Suppressor macrophage treated with lipopolysaccharide for 1 hour (primary cell): ENCODE results near the gene ADAM17.
A peak's percentile ranks its signal among the peaks of the same experiment; 100 is the strongest.

Experiments
- DNase-seq, 3 donors: peaks; one replicate each; pipeline ENCODE4 v3.0.0-alpha.2; 2020 to 2022

ADAM17 gene

DNA sequence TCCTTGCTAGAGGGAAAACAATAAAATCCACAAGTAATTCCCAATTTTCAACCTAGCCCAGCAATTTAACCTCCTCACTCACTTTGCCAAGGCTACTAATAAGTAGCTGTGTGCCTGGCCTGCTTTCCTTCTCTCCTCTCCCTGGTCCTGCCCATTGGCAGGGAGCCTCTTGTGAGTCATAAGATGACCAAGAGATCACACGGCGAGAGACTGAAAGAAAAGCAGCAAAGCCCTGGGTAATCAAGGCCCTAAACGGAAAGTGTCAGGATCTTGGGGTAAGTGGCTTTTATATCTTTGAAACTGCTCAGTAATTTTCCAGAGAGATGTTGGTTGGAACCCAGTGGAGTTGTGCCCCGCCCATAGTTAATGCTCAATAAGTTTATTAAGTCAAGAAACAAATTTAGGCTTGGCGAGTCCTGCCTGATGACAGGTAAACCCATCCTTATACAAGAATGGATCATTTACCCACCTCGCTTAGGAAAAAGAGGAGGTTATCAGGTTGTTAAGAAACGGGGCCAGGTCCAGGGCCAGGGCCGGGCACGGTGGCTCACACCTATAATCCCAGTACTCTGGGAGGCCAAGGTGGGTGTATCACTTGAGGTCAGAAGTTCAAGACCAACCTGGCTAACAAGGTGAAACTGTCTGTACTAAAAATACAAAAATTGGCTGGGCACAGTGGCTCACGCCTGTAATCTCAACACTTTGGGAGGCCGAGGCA, 10.0 kb upstream of the ADAM17 start:
- DNase-seq, result peak; percentile 87 to 89 (median 87)

DNA sequence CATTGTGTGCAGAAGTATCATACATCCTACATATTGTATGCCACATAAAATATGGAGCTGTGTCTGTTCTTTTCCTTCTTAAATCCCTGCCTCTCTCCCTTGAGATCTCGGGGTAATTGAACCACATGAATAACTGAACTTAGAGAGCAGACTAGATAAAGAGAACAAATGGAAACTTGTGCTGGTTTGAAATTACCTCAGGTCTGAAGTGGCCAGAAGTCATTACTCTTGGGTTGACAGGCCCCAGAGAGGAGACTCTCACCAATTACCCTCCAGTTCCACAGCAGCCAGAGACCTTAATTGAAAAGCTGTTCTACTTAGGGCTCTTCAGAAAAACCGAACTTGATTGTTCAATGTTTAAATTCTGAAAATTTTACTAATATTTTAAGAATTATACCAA, 5.0 kb upstream of the ADAM17 start:
- DNase-seq, result no peak

DNA sequence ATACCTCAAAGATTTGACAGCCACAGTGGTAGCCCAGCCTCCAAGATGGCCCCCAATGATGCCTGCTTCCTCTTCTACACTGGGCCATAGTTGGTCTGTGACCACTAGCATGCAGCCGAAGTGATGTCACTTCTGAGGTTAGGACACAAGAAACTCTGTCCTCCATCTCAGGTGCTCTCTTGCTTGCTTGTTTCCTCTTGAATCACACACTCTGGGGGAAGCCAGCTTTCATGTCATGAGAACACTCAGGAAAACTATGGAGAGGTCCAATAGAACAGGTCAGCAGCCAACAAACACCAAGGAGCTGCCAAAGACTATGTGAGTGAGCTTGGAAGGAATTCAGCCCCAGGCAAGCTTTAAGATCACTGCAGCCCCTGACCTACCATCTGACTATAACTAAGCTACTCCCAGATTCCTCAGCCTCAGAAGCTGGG, 3.3 kb upstream of the ADAM17 start:
- no peak for DNase-seq

DNA sequence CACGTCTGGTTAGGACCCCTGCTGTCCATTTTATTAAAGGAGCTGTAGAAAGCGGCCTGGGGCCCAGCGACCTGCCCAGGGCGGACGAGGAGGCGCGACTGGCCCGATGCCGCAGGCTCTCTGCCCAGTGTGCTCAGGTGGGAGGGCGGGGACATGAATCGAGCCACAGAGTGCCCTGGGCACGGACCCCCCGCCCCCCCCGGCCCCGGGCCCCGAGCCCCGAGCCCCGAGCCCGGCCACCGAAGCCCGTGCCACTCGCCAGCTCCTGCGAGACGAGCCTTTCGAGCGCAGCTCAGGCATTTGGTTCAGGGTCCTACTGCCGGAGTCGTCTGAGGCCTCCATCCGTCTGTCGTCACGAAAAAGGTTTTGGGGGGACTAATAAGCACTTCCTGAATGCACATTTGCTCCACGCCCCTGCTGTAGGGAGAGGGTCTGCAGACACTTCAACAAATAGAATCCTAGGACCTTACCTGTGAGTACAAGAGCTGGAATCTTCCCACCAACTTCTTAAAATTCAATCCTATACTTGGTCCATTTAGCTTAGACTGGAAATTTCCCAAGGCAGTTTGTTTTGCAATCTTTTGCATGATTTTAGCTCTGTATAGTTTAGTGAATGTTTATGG, 602 bp upstream of the ADAM17 start:
- DNase-seq, result peak in 1 of 3 donors; percentile 47

DNA sequence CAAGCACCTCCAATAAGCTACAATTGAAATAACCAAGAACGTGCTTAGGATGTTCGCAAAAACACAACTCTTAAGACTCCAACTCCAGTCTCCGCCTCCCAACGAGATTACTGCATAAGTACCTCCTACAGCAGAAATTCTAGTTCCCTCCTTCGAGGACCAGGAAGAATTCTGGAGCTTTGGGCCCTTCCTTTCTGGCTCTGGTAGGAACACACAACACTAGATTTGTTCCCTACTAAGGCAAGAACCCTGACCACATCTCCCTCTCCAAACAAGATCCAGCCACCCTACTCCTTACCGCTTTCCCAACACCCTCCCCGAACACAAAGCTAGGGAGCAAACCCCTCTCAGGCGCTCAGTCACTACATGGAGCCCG, 721 bp downstream of the ADAM17 start:
- DNase-seq, result peak; percentile 88 to 93 (median 90)

DNA sequence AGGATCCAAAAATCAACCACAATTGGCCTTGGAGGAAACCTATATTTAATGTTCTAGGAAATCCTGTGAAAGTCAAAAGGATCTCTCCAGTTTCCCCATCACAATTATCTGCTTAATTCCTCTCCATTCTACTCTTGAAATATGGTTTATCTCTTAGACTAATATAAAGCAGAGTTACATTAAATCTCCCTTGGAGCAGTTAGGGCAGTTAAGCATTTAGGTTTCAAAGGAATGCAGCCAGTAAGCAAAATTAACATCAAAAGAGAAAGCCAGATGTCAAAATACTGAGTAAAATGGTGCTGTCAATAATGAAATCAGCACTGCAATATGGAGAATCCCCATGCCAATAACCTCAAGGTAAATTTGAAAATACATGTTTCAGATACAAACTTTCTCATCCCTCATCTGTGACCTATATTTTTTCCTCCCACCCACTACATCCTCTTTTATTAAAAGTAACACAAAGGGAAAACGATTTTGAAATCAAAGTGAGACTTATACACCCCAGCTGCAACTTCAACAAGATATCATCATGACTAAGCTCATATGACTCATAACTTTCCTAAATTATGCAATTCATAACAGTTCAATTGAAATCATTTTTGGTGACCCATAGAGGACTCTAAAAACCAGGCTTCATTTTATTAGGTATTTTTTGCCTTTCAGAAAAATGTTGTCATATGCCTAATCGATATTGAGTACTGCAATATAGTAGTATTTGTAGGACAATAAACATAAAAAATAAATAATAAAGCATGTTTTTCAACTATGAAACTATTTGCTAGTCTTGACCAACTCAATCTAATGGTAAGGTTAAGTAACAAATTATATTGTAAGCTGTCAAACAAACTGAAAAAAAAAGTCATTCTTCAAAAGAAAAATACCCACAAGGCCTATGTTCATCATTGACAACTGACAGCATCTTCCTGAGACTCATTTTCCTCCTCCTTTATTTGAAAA, 3.1 kb downstream of the ADAM17 start:
- peak; percentile 80 to 100 (median 99) for DNase-seq

DNA sequence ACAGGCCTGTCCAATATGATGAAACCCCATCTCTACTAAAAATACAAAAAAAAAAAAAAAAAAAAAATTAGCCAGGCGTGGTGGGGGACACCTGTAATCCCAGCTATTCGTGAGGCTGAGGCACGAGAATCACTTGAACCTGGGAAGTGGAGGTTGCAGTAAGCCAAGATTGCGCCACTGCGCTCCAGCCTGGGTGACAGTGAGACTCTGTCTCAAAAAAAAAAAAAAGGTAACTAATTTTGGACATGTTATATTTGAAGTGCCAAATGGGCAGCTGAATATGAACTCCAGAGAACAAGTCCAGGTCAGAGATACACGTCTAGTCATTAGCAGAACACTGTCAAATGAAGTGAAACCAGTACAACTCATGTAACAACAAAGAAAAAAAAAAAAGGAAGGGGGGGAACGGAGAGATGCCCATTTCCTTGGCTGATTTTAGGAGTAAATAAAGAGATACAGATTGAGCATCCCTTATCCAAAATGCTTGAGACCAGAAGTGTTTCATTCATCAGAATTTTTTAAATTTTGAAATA, 4.7 kb downstream of the ADAM17 start:
- DNase-seq, result peak; percentile 42 to 66 (median 50)

DNA sequence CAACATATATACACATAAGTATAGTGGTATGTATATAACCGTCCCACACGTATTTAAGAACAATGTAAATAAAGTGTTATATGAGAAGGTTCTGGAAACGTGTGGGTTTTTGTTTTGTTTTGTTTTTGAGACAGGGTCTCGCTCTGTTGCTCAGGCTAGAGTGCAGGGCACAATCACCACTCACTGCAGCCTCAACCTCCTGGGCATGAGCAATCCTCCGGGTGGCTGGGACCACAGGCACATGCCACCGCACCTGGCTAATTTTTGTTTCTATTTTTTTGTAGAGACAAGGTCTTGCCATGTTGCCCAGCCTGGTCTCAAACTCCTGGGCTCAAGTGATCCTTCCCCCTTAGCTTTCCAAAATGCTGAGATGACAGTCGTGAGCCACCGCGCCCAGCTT, 6.2 kb downstream of the ADAM17 start:
- DNase-seq, result no peak

DNA sequence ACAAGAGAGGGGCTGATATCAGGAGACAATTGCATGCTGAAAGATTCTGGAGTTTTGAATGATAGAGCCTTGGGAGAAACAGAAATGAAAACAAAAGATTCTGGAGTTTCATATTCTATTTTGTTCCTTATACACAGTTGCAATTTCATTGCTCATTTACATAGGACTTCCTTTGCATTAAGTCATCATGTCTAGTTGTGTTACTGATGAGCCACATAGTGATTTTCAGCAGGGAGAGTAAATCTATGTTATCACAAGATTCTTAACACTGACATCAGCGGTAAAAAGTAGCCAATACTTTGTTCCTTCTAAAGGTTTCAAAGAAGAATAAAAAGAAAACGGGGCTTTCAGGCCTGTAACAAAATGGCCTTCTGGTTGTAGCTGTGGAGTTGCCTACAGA, 7.1 kb downstream of the ADAM17 start:
- peak; percentile 76 to 97 (median 94) for DNase-seq

DNA sequence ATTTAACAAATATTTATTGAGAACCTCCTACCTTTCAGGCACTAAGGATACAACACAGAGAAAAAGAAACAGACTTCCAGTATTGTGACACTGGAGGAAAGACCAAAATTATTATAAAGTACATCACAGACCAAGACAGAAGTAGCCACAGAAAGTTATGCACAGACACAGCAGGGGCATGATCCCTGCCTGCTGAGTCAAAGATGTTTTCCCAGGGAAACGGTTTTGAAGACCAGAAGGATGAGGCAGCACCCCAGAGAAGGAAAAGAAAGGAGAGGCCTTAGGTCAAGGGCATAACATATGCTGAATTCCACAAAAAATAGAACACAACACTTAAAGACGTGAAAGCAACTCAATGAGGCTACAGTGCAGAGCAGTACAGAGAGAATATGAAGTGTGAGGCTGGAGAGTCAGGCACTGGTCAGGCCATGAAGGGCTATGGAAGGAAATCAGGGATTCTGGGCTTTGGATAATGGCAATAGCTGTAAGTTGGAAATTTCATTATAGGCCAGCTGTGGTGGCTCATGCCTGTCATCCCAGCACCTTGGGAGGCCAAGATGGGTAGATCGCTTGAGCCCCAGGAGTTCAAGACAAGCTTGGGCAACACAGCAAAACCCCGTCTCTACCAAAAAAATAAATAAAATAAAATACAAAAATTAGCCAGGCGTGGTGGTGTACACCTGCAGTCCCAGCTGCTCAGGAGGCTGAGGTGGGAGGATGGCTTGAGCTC, 8.2 kb downstream of the ADAM17 start:
- DNase-seq, result peak in 2 of 3 donors; percentile 37 to 60

DNA sequence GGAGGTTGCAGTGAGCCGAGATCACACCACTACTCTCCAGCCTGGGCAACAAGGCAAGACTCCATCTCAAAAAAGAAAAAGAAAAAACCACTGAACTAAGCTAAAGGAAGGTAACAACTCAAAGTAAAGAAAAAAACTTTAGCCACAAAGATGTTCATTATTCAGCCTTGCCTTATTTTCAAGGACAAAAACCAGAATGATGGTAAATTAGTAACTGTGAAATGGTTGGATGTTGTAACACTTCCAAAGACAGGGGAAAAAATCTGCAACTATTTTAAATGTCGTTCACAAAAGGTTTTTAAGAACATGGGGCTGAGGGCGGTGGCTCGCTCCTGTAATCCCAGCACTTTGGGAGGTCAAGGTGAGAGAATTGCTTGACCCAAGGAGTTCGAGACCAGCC, 10.1 kb downstream of the ADAM17 start:
- no peak for DNase-seq

DNA sequence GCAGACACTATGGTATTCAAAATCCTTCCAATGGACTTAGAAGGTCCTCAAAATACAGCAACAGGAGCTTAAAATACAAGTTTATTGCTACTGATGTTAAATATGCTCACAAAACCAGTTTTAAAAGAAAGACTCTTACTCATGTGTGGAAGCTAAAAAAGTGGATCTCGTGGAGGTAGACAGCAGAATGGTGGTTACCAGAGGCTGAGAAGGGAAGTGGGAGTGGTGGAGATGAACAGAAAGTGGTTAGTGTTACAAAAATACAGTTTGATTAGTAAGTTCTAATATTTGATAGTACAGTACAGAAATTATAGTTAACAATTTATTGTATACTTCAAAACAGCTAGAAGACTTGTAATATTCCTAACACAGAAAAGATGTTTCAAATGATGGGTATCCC, 12.1 kb downstream of the ADAM17 start:
- DNase-seq, result peak; percentile 39 to 60 (median 56)

DNA sequence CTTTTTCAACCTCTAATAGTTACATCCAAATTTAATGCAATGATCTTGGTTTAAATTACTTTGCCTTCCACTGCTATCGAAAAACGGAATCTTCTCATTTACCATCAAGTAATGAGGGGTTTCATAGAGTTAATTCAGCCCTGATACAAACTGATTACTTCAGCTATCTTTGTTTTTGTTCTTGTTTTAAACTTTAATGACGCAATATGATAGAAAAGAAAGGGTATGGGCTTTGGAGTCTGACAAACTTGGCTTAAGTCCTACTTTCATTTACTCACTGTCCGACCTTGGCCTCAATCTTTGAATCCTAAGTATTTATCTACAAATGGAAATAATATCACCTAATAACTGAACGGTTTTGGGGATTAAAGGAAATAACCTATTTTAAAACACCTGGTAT, 16.1 kb downstream of the ADAM17 start:
- peak; percentile 44 to 78 (median 69) for DNase-seq

DNA sequence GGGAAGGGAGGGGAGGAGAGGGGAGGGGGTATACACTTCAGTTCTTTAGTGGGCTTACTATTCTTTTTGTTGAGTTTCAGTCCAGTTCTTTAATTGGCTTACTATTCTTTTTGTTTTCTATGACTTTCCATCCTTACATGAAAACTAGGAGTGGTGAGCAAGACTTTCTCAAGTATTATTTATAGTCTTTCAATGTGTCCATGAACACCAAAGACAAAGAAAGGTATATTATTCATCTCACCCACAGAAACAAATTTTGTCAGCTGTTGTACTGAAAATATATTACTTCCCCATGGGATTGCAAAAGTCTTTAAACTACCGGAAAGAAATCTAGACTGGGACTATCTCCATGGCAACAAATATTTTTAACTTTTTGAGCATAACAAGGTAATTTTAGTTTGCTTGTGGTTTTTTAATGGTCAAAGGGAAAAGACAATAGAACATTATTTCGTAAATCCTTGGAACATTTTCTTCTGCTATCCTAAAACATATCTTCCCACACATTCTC, 17.6 kb downstream of the ADAM17 start:
- DNase-seq, result peak; percentile 75 to 97 (median 92)

DNA sequence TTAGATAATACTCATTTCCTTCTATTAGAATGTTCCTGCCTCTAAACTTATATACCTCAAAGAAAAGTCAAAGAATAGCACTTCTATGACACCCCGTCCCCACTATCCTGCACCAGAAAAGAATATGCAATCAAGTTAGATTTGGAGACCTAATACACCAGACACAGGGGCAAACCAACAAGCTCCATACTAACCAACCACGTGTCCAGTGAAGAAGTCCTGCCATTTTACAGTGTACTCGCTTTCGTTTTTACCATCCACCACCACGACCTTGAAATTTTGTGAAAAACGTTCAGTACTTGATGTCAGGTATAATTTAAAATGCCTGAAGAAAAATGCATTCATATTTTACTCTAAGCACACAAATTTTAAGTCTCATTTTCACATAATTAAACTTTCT, 19.1 kb downstream of the ADAM17 start:
- DNase-seq, result no peak

DNA sequence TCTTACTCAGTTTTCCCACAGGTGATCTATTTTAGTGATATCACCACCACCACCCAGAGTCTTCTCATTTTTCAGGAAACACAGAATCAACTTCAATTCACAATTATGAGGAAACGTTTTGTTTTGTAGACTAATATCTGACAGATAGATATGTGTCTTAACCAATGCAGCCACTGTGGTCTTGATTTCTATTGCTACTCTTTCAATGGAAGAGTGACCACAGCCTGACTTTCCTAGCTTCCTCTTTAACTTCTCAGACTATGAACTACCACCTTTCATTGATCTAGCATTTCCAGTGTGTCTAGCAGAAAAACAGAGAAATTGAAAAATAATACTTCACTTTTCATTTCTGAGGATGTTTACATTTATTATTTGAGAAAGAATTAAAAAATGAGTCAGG, 20.5 kb downstream of the ADAM17 start:
- DNase-seq, result no peak

DNA sequence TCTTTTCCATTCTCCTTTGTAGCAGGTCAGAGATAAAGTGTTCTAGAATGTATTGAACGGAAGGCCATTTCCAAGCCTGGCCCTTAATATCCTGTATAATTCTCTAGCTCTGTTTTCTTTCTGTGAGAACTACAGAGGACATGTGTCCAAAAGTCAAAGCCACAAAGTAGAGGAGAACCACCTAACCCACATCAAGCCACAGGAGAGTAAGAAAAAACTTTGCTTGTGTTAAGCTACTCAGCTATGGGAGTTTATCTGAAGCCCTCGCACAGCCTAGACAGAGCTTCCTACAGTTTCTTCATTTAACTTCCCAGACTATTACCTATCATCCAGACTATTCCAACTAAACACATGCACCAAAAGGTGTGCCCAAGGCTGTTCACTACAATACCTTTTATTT, 22.0 kb downstream of the ADAM17 start:
- DNase-seq, result no peak

DNA sequence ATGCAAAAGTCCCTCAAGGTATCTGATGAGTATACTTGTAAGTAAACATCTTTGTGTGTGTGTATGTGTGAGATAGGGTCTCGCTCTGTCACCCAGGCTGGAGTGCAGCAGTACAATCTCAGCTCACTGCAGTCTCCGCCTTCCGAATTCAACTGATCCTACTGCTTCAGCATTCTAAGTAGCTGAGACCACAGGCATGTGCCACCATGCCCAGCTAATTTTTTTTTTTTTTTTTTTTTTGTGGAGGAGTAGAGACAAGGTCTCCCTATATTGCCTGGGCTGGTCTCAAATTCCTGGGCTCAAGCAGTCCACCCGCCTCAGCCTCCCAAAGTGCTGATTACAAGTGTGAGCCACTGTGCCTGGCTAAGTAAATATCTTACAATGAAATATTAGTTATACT, 23.2 kb downstream of the ADAM17 start:
- DNase-seq, result no peak

DNA sequence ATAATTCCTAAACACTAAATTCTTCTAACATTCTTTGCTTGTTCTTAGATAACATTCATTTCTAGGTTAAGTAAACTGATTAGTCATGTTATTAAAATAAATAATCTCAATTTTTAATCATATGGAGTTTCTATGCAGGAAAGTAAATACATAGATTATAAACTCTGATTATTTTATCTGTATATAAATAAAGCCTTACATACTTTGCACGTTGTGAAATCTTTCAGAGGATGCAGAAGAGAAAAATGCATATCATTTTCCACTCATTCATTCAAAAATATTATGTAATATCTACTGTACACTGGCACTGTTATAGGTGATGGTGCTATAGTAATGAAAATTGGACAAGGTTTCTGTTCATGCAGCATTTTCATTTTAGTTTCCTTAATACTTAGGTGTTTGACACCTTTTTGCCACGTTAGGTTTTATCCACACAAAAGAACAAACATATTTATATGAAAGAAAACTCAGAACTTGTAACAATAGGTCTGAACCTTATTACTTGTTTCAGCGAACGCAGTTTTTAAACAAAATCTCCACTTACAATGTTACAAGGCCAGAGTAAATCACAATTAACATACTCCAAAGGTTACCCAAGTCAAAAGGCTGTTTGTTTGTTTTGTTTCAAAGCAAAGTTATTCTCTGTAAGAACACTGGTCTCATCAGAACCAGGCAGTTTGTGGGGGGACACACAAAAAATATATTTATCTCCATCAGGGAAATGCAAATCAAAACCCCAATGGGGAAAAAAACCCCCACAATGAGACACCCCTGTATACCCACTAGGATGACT, 27.4 kb downstream of the ADAM17 start:
- no peak for DNase-seq

DNA sequence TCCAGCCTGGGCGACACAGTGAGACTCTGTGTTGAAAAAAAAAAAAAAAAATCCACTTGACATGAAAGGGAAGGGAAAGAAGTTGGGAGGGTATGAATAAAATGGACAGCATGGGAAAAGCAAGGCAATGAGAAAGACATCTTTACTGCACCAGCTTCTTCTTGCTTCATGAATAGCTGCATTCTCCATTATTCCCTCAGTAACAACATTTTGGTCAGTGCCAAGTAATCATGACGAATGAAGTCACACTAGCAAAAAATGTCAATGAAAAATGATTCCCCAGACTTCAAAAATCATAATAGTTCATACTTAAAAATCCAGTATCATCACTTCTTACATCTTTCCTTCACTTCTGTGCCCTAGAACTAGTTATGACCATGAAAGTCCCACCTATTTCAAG, 30.4 kb downstream of the ADAM17 start:
- no peak for DNase-seq

DNA sequence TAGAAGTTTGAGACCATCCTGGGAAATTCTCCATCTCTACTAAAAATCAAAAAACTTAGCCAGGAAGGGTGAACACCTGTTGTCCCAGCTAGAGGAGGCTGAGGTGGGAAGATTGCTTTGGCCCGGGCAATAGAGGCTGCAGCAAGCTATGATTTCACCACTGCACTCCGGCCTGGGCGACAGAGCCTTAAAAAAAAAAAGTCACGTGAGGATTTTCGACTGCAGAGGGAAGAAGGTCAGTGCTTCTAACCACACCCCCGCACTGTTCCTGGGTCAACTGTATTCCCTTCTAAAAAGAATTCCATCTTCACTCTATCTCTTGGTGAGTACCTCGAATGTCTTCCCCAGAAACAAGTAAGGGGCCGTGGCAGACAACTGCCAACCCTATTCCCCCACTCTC, 31.3 kb downstream of the ADAM17 start:
- no peak for DNase-seq
